Measurements from ENCODE around the gene CD300LD.

GRCh38 chr17:74571621-74572270 is 20.3 kb downstream of the CD300LD start:
- TF ChIP-seq, protein P1, sequence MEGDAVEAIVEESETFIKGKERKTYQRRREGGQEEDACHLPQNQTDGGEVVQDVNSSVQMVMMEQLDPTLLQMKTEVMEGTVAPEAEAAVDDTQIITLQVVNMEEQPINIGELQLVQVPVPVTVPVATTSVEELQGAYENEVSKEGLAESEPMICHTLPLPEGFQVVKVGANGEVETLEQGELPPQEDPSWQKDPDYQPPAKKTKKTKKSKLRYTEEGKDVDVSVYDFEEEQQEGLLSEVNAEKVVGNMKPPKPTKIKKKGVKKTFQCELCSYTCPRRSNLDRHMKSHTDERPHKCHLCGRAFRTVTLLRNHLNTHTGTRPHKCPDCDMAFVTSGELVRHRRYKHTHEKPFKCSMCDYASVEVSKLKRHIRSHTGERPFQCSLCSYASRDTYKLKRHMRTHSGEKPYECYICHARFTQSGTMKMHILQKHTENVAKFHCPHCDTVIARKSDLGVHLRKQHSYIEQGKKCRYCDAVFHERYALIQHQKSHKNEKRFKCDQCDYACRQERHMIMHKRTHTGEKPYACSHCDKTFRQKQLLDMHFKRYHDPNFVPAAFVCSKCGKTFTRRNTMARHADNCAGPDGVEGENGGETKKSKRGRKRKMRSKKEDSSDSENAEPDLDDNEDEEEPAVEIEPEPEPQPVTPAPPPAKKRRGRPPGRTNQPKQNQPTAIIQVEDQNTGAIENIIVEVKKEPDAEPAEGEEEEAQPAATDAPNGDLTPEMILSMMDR (IDR thresholded peaks at IDR 0.05) = no peak
- TF ChIP-seq EP300 (IDR thresholded peaks at IDR 0.05) = no peak
- TF ChIP-seq POLR2A (IDR thresholded peaks at IDR 0.05; ENCODE audit: low read depth) = no peak
- TF ChIP-seq POLR2AphosphoS5 (IDR thresholded peaks at IDR 0.05) = no peak
